HepG2 (cell line): Measurements from ENCODE around the gene MDP1. TPM values are rescaled to one million over a fixed set of nuclear protein-coding genes. Genes with fewer than 3 reads are reported as not detected.

Source experiments
- BCL6 ChIP-seq: IDR thresholded peaks from 2 replicates; pipeline ENCODE4 v1.6.1; 2016; ENCODE audit warnings: missing genetic modification reagents, missing compliant biosample characterization
- BHLHE40 ChIP-seq: IDR thresholded peaks from 2 replicates; pipeline ENCODE4 v1.6.1; 2011; ENCODE audit warnings: low read length, improper control_type of control experiment
- KMT2A ChIP-seq: sonication (generic); formaldehyde crosslinking; IDR thresholded peaks from 2 replicates; pipeline ENCODE4 v1.4.0; 2020; ENCODE audit warnings: missing genetic modification reagents
- MAF1 ChIP-seq: sonication (generic); formaldehyde crosslinking; IDR thresholded peaks from 2 replicates; pipeline ENCODE4 v1.5.0; 2020; ENCODE audit warnings: missing genetic modification reagents, borderline replicate concordance
- MXD3 ChIP-seq: IDR thresholded peaks from 2 replicates; pipeline ENCODE4 v1.6.1; 2016; ENCODE audit warnings: mild to moderate bottlenecking, missing biosample characterization, missing genetic modification reagents
- PITX1 ChIP-seq: sonication (generic); formaldehyde crosslinking; IDR thresholded peaks from 2 replicates; pipeline ENCODE4 v1.5.1; 2020; ENCODE audit warnings: mild to moderate bottlenecking, missing genetic modification reagents
- SMAD1 ChIP-seq: sonication (generic); formaldehyde crosslinking; IDR thresholded peaks from 2 replicates; pipeline ENCODE4 v1.4.0; 2020; ENCODE audit warnings: missing genetic modification reagents, low read depth, mild to moderate bottlenecking, borderline replicate concordance
- SOX6 ChIP-seq, 2 experiments: fragments of 450-650 bp in 1 of 2; sonication (generic) in 1 of 2; formaldehyde crosslinking in 1 of 2; IDR thresholded peaks; 2 replicates each; pipeline versions ENCODE4 v1.4.0 to v1.6.1; 2017 to 2020; ENCODE audit warnings: antibody characterized with exemption in 1 of 2, mild to moderate bottlenecking in 1 of 2, missing genetic modification reagents in 1 of 2
- TIGD3 ChIP-seq: sonication (generic); formaldehyde crosslinking; IDR thresholded peaks from 2 replicates; pipeline ENCODE4 v1.5.1; 2020; ENCODE audit warnings: mild to moderate bottlenecking, missing genetic modification reagents, borderline replicate concordance
- ZBTB4 ChIP-seq: sonication (generic); formaldehyde crosslinking; IDR thresholded peaks from 2 replicates; pipeline ENCODE4 v1.4.0; 2020; ENCODE audit warnings: missing genetic modification reagents, mild to moderate bottlenecking, borderline replicate concordance
- ZNF333 ChIP-seq: sonication (generic); formaldehyde crosslinking; IDR thresholded peaks from 2 replicates; pipeline ENCODE4 v1.4.0; 2020; ENCODE audit warnings: mild to moderate bottlenecking, missing genetic modification reagents, borderline replicate concordance
- ZNF615 ChIP-seq: sonication (generic); formaldehyde crosslinking; IDR thresholded peaks from 2 replicates; pipeline ENCODE4 v1.5.0; 2020; ENCODE audit warnings: mild to moderate bottlenecking, missing genetic modification reagents, borderline replicate concordance
- ZNF672 ChIP-seq: sonication (generic); formaldehyde crosslinking; IDR thresholded peaks from 2 replicates; pipeline ENCODE4 v1.8.1; 2022; ENCODE audit warnings: missing genetic modification reagents
- ZNF713 ChIP-seq: sonication (generic); formaldehyde crosslinking; IDR thresholded peaks from 2 replicates; pipeline ENCODE4 v1.4.0; 2020; ENCODE audit warnings: mild to moderate bottlenecking, missing genetic modification reagents
- ZNF792 ChIP-seq: IDR thresholded peaks from 2 replicates; pipeline ENCODE4 v1.6.1; 2016
- polyA plus RNA-seq, 8 experiments: library from polyadenylated mRNA; depleted of rRNA in 3 of 8; stranded (reverse) in 7 of 8; unstranded in 1 of 8; fragments of >200 nt; fragmentation: Illumina TruSeq in 4 of 8; extraction: Trizol in 4 of 8; gene quantifications; 2 replicates each; pipeline versions ENCODE4 v1.2.1 to v1.2.3, GENCODE V29; 2011 to 2016; ENCODE audit warnings: low read depth in 4 of 8, missing spikeins in 1 of 8, mixed read lengths in 1 of 8; ENCODE audit not compliant: insufficient read depth in 1 of 8
- total RNA-seq, 5 experiments: library from RNA; depleted of rRNA; stranded (reverse); fragments of >200 nt; fragmentation: Illumina TruSeq; extraction: Trizol; gene quantifications; 2 replicates each; pipeline ENCODE4 v1.2.3, GENCODE V29; 2016; ENCODE audit warnings: low read depth in 1 of 5
- TF ChIP-seq, protein P1 (sequence below), 2 experiments: sonication (generic) in 1 of 2; formaldehyde crosslinking in 1 of 2; IDR thresholded peaks; 2 replicates each; pipeline versions ENCODE4 v1.4.0 to v1.6.1; 2016 to 2020; ENCODE audit warnings: borderline replicate concordance in 1 of 2, low read depth in 1 of 2, mild to moderate bottlenecking in 1 of 2, missing genetic modification reagents in 1 of 2
- TF ChIP-seq, protein P2 (sequence below): sonication (generic); formaldehyde crosslinking; IDR thresholded peaks from 2 replicates; pipeline ENCODE4 v1.5.0; 2020; ENCODE audit warnings: mild to moderate bottlenecking, missing genetic modification reagents

Gene MDP1
- total and polyA plus RNA-seq, 2 of the 13 experiments (the other 11 are each of a cell fraction or from before 2014, with no cell fraction given): 44.1 to 48.7 TPM

DNA sequence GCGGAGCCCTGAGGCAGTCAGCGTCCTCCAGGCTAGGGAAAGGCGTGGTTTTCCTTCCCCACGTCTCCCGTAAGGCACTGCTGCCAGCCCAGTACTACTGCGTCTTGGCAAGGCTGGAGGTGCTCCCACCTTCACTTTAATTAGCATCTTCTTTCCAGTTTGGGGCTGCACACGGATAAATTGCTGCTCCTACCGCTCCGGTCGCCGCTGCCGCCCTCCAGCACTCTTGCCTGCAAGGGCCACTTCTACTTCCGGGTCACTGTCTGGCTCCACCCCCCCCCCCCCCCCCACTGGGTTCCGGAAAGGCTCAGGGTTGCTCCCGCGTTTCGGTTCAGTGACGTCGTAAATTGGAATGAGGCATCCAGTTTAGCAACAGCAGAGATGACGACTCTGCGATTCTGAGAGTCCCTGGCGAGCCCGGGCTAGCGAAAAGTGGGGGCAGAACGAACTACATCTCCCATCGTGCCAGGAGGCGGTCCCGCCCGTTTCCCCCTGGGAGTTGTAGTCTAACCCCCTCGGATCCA lies 16.3 kb upstream of the MDP1 start, which contains the start of gene NEDD8 (continued):
- no peak; the same call in 1 of the 2 replicates for TF ChIP-seq MAF1 (CRISPR knock-in tag)
- peak; percentile 76 for TF ChIP-seq KMT2A (CRISPR knock-in tag)
- TF ChIP-seq BCL6 (CRISPR knock-in tag): peak; percentile 60
- 0 out of 2 replicates have a peak, but pooled peaks have one; percentile 32 for TF ChIP-seq ZNF713
- TF ChIP-seq ZNF792 (CRISPR knock-in tag): peak; percentile 73
- TF ChIP-seq MXD3 (CRISPR knock-in tag): peak; percentile 74
- 0 out of 2 replicates have a peak, but pooled peaks have one; percentile 92 for TF ChIP-seq TIGD3 (CRISPR knock-in tag)
- TF ChIP-seq ZNF672: no peak
- TF ChIP-seq ZBTB4: peak; percentile 30; the same call in 1 of the 2 replicates
- TF ChIP-seq SMAD1: no peak
- TF ChIP-seq, protein P1, sequence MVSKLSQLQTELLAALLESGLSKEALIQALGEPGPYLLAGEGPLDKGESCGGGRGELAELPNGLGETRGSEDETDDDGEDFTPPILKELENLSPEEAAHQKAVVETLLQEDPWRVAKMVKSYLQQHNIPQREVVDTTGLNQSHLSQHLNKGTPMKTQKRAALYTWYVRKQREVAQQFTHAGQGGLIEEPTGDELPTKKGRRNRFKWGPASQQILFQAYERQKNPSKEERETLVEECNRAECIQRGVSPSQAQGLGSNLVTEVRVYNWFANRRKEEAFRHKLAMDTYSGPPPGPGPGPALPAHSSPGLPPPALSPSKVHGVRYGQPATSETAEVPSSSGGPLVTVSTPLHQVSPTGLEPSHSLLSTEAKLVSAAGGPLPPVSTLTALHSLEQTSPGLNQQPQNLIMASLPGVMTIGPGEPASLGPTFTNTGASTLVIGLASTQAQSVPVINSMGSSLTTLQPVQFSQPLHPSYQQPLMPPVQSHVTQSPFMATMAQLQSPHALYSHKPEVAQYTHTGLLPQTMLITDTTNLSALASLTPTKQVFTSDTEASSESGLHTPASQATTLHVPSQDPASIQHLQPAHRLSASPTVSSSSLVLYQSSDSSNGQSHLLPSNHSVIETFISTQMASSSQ (IDR thresholded peaks at IDR 0.05; ENCODE audit: low read depth): peak; percentile 71
- TF ChIP-seq, protein P1 (CRISPR knock-in tag; IDR thresholded peaks at IDR 0.05; ENCODE audit: borderline replicate concordance): no peak
- TF ChIP-seq, protein P2, sequence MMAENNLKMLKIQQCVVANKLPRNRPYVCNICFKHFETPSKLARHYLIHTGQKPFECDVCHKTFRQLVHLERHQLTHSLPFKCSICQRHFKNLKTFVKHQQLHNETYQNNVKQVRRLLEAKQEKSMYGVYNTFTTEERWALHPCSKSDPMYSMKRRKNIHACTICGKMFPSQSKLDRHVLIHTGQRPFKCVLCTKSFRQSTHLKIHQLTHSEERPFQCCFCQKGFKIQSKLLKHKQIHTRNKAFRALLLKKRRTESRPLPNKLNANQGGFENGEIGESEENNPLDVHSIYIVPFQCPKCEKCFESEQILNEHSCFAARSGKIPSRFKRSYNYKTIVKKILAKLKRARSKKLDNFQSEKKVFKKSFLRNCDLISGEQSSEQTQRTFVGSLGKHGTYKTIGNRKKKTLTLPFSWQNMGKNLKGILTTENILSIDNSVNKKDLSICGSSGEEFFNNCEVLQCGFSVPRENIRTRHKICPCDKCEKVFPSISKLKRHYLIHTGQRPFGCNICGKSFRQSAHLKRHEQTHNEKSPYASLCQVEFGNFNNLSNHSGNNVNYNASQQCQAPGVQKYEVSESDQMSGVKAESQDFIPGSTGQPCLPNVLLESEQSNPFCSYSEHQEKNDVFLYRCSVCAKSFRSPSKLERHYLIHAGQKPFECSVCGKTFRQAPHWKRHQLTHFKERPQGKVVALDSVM (CRISPR knock-in tag): peak; percentile 81; the same call in 1 of the 2 replicates
- peak; percentile 84 for TF ChIP-seq ZNF615
- no peak; the same call in 1 of the 2 replicates for TF ChIP-seq PITX1
- TF ChIP-seq ZNF333: no peak; the same call in 1 of the 2 replicates
- no peak for TF ChIP-seq SOX6 (IDR thresholded peaks at IDR 0.05)
- peak; percentile 76 for TF ChIP-seq SOX6 (CRISPR knock-in tag; IDR thresholded peaks at IDR 0.05)
- TF ChIP-seq BHLHE40: 0 out of 2 replicates have a peak, but pooled peaks have one; percentile 11
